SW 1271 (cell line): ENCODE results near the gene ZFX.

ENCODE experiments used
- DNase-seq, 2 experiments: peaks; one replicate each; lab custom pipeline; 2025; lab: John Stamatoyannopoulos, UW

ZFX gene

GRCh38 chrX:24235084-24235710 is 85.7 kb downstream of the ZFX start:
- DNase-seq, result no peak

- DNase-seq, result peak in 1 of 2 experiments; percentile 13
These were observed 92.5 kb downstream of the ZFX start for GRCh38 chrX:24241822-24242648.

GRCh38 chrX:24242649-24243175 is 93.2 kb downstream of the ZFX start:
- no peak for DNase-seq

- no peak for DNase-seq
These were observed 93.7 kb downstream of the ZFX start for GRCh38 chrX:24243188-24243587.

GRCh38 chrX:24243692-24244091 is 94.2 kb downstream of the ZFX start:
- DNase-seq, result no peak

- no peak for DNase-seq
These were observed 95.7 kb downstream of the ZFX start for GRCh38 chrX:24245202-24245601.

- no peak for DNase-seq
These were observed 98.5 kb downstream of the ZFX start for GRCh38 chrX:24248042-24248441.

- DNase-seq, result no peak
These were observed 103.5 kb downstream of the ZFX start for GRCh38 chrX:24253030-24253429.

- DNase-seq, result no peak
These were observed 103.9 kb downstream of the ZFX start for GRCh38 chrX:24253469-24253868.

GRCh38 chrX:24257011-24257410 is 107.5 kb downstream of the ZFX start:
- no peak for DNase-seq

- DNase-seq, result peak in 1 of 2 experiments; percentile 2
These were observed 110.2 kb downstream of the ZFX start for GRCh38 chrX:24259544-24260240.

GRCh38 chrX:24260842-24261550 is 111.5 kb downstream of the ZFX start:
- DNase-seq, result no peak

- DNase-seq, result no peak
These were observed 112.8 kb downstream of the ZFX start for GRCh38 chrX:24262309-24262708.

- no peak for DNase-seq
These were observed 114.9 kb downstream of the ZFX start for GRCh38 chrX:24264383-24264782.
